ENCODE results near the gene CAPN9. TPM values are rescaled to one million over a fixed set of nuclear protein-coding genes. Genes with fewer than 3 reads are reported as not detected.

The CAPN9 gene
- total RNA-seq, 4 donors from 2014 or later: not detected

DNA sequence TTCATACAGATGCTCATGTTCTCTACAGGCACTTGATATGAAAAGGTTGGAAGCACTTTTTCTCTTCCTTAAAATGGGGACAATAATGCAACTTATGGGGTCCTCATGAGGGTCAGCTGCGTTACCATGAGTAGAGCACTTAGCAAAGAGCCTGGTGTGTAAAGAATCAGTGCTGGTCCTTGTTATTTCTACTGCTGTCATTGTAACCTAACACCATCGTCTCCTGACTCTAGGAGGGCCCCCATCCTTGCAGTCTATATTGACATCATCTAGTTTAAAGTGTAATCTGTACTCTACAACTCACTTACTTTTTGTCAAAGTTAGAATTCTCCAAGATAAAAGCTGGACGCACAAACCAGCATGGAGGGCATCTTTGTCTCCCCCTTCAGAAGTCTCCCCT is 2.4 kb downstream of the CAPN9 start:
- no peak overlapping the region for H3K27ac ChIP-seq
- intact Hi-C loops (cut with DNase I; ENCODE audit: low total_unique reads) (no loop called here), in situ Hi-C loops (cut with MboI; ENCODE audit: low sequenced_read_pairs in 4 of 4) (loop anchor here in 1 of 4 donors (25.0 kb wide), 1 partner anchor 112 kb away; the partner anchor contains the start of gene COG2)
- H3K4me3 ChIP-seq: no peak overlapping the region
- H3K4me1 ChIP-seq: peaks cover 0 to 18% of the 10 kb centered on the region in 2 donors
- H3K9me3 ChIP-seq: no peaks in the 10 kb centered on the region
- H3K36me3 ChIP-seq: no peaks in the 10 kb centered on the region
- no peaks in the 10 kb centered on the region for H3K27me3 ChIP-seq
- TF ChIP-seq, protein P1, sequence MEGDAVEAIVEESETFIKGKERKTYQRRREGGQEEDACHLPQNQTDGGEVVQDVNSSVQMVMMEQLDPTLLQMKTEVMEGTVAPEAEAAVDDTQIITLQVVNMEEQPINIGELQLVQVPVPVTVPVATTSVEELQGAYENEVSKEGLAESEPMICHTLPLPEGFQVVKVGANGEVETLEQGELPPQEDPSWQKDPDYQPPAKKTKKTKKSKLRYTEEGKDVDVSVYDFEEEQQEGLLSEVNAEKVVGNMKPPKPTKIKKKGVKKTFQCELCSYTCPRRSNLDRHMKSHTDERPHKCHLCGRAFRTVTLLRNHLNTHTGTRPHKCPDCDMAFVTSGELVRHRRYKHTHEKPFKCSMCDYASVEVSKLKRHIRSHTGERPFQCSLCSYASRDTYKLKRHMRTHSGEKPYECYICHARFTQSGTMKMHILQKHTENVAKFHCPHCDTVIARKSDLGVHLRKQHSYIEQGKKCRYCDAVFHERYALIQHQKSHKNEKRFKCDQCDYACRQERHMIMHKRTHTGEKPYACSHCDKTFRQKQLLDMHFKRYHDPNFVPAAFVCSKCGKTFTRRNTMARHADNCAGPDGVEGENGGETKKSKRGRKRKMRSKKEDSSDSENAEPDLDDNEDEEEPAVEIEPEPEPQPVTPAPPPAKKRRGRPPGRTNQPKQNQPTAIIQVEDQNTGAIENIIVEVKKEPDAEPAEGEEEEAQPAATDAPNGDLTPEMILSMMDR (IDR thresholded peaks at IDR 0.05 in 4 of 5, conservative IDR thresholded peaks at IDR 0.05 in 1 of 5): no peak
- no peak for TF ChIP-seq POLR2A (IDR thresholded peaks at IDR 0.05)
- no peak for ATAC-seq
- no peak for DNase-seq

DNA sequence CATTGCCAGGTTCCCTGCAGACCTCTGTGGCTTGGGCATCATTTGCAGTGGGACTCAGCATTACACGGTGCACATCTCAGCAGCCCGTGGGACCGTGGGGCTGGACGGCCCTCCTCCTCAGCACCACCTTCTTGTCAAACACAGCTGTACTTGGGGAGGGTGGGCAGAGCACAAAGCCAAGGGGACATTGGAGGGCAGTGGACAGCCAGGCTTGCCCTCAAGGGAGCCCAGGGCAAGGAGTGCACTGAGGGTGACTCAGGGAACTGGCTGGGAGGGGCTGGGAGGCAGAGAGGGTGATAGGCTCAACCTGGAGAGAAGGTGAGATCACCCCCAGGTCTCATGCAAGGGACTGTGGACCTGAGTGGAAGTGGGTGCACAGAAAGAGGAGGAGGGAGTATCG is 3.4 kb downstream of the CAPN9 start:
- TF ChIP-seq, protein P1 (IDR thresholded peaks at IDR 0.05 in 4 of 5, conservative IDR thresholded peaks at IDR 0.05 in 1 of 5): no peak
- TF ChIP-seq POLR2A (IDR thresholded peaks at IDR 0.05): no peak
- intact Hi-C loops (cut with DNase I; ENCODE audit: low total_unique reads): no loop called here
- Histone ChIP-seq H3K4me1 (peaks cover 0 to 24% of the 10 kb centered on the region in 2 donors), H3K27ac (no peak overlapping the region), H3K36me3 (no peaks in the 10 kb centered on the region), H3K9me3 (no peaks in the 10 kb centered on the region), H3K4me3 (no peak overlapping the region), H3K27me3 (no peaks in the 10 kb centered on the region)
- no peak for ATAC-seq
- DNase-seq: no peak
- in situ Hi-C loops (cut with MboI; ENCODE audit: low sequenced_read_pairs in 4 of 4): loop anchor here in 1 of 4 donors (25.0 kb wide), 1 partner anchor 113 kb away; the partner anchor contains the start of gene COG2

DNA sequence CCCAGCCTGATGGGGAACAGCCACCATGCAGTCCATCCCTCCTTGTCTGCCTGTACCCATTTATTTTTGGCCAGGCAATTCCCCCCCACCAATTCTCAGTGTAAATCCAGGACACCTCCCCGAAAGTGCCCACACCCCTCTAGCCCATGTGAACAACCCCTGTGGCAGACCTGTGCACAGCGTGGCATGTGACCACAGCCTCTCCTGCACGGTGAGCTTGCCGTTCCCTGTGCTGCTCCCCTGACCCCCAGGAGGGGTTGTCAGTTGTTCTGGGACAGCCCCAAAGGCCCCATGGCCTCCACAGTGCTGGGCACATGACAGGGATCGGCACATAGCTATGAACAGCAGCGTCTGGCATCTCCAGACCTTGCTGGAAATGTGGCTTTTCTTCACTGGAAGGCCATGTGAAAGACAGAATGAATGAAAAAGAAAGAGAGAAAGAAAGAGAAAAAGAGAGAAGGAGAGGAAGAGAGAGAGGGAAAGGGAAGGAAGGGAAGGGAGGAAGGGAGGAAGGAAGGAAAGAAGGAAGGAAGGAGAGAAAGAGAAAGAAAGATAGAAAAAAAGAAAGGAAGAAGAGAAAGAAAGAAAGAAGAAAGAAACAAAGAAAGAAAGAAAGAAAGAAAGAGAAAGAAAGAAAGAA is 3.9 kb downstream of the CAPN9 start:
- Histone ChIP-seq H3K36me3 (no peaks in the 10 kb centered on the region), H3K27ac (no peak overlapping the region), H3K27me3 (no peaks in the 10 kb centered on the region), H3K9me3 (no peaks in the 10 kb centered on the region), H3K4me1 (peaks cover 0 to 24% of the 10 kb centered on the region in 2 donors), H3K4me3 (no peak overlapping the region)
- in situ Hi-C loops (cut with MboI; ENCODE audit: low sequenced_read_pairs in 4 of 4) (loop anchor here in 1 of 4 donors (25.0 kb wide), 1 partner anchor 114 kb away; the partner anchor contains the start of gene COG2), intact Hi-C loops (cut with DNase I; ENCODE audit: low total_unique reads) (no loop called here)
- no peak for DNase-seq
- no peak for TF ChIP-seq POLR2A (IDR thresholded peaks at IDR 0.05)
- TF ChIP-seq, protein P1 (IDR thresholded peaks at IDR 0.05 in 4 of 5, conservative IDR thresholded peaks at IDR 0.05 in 1 of 5): no peak
- no peak for ATAC-seq

- TF ChIP-seq, protein P1 (IDR thresholded peaks at IDR 0.05 in 4 of 5, conservative IDR thresholded peaks at IDR 0.05 in 1 of 5): no peak
- no peak for TF ChIP-seq POLR2A (IDR thresholded peaks at IDR 0.05)
- DNase-seq: peak; percentile 15 to 40
- in situ Hi-C loops (cut with MboI; ENCODE audit: low sequenced_read_pairs in 4 of 4) (loop anchor here in 1 of 4 donors (25.0 kb wide), 1 partner anchor 115 kb away; the partner anchor contains the start of gene COG2), intact Hi-C loops (cut with DNase I; ENCODE audit: low total_unique reads) (no loop called here)
- Histone ChIP-seq H3K36me3 (no peaks in the 10 kb centered on the region), H3K27me3 (no peaks in the 10 kb centered on the region), H3K4me1 (peaks cover 0 to 24% of the 10 kb centered on the region in 2 donors), H3K4me3 (no peak overlapping the region), H3K9me3 (no peaks in the 10 kb centered on the region), H3K27ac (peak overlapping the region in 1 of 4 donors; percentile 45)
- peak; percentile 35 to 50 for ATAC-seq
These were observed 5.2 kb downstream of the CAPN9 start for GRCh38 chr1:230752407-230752806.

Data from gastrocnemius medialis (tissue), 4 donors.